ENCODE data around the gene WDR93. TPM values are rescaled to one million over a fixed set of nuclear protein-coding genes. Genes with fewer than 3 reads are reported as not detected.

The WDR93 gene
- total RNA-seq, result 0.16 and 0.25 TPM in 2 replicates

DNA sequence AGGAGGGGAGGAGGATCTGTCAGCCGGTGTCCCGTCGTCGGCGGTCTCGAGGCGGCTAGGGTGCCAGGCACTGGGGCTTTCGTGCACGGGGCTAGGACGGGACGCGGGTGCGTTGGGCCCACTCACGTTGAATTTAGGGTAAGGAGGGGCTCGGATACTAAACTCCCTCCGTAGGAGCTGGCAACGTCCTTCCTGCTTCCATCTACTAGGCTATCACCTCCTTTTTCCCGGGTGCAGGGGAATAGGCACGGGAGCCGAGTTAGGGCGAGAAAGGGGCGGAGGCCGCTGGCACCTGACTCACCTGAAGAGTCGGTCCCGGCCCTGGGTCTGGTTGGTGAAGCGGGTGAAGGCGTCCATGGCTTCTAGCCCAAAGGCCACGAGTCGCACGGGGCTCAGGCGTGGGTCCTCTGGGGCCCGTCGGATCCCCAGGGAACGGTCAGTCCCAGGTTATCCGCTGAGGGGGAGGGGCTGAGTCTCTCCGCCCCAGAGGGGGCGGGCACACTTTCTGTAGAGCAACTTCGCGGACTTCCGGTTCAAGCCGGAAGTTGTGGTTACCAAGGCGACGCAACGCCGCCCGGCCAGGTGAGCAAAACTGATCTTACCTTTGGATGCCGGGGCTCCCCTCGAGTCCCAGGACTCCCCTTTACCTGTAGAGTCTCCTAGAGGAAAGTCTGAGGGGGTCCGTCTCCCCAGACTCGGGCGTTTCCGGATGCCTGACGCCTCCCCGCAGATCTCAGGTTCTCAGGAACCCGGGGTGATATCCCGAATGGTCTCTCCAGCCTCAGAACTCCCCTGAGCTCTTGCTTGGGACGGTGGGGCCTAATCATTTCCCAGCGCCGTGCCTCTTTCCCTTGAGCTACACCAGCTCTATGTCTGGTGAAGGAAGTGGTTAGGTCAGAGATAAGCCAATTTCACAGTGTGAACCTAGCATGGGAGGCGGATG lies at the start of gene WDR93, which contains the start of gene PEX11A:
Gene WDR93, plus strand, starts transcription at position 536 of the 943 bp plus-strand sequence. CDS start 10,936 bp downstream, outside the sequence.
Gene PEX11A, minus strand, starts transcription at position 479 of the 943 bp plus-strand sequence. Its CDS starts 122 bp downstream, at position 357.

GRCh38 chr15:89654847-89655805 lies 35.5 kb upstream of the WDR93 start, which contains the start of gene KIF7:
KIF7 (minus strand) TSS chr15:89655467; CDS start chr15:89652930, 2,537 bp downstream.

GRCh38 chr15:89679212-89679611 lies 11.4 kb upstream of the WDR93 start, which contains the start of gene PLIN1:
PLIN1 (minus strand) TSS chr15:89679367; CDS start chr15:89677489, 1,878 bp downstream.

GRCh38 chr15:89750560-89751542 lies 60.2 kb downstream of the WDR93 start, which contains the start of gene MESP1:
MESP1 (minus strand) TSS chr15:89751249; CDS start chr15:89751231, 18 bp downstream.

GRCh38 chr15:89776274-89777072 lies 85.9 kb downstream of the WDR93 start, which contains the start of gene MESP2:
MESP2 (plus strand) TSS chr15:89776332; CDS start chr15:89776358, 26 bp downstream.

Other genes starting within 250 kb of the WDR93 start
- not detected in 2 replicates for gene RHCG, start 194.2 kb upstream of the WDR93 start, total RNA-seq
- 0.89 and 10.9 TPM in 2 replicates for gene TICRR, start 115.3 kb upstream of the WDR93 start, total RNA-seq
- gene KIF7, start 35.3 kb upstream of the WDR93 start, total RNA-seq, result 6.8 and 10.0 TPM in 2 replicates
- gene PLIN1, start 11.4 kb upstream of the WDR93 start, total RNA-seq, result 0.13 TPM in 1 of 2 replicates, not detected in the other
- 4.7 and 8.2 TPM in 2 replicates for gene PEX11A, start 57 bp upstream of the WDR93 start, total RNA-seq
- gene MESP1, start 60.4 kb downstream of the WDR93 start, total RNA-seq, result 1.8 and 4.3 TPM in 2 replicates
- gene MESP2, start 85.5 kb downstream of the WDR93 start, total RNA-seq, result 0.98 and 1.5 TPM in 2 replicates
- 33.7 and 48.7 TPM in 2 replicates for gene ANPEP, start 124.0 kb downstream of the WDR93 start, total RNA-seq
- 24.1 and 27.6 TPM in 2 replicates for gene AP3S2, start 203.2 kb downstream of the WDR93 start, total RNA-seq
- 9.0 and 13.1 TPM in 2 replicates for gene ARPIN, start 222.1 kb downstream of the WDR93 start, total RNA-seq